K562 (cell line): ENCODE data around the gene NCOA1. TPM values are rescaled to one million over a fixed set of nuclear protein-coding genes. Genes with fewer than 3 reads are reported as not detected.

Source experiments
- CBFA2T3 ChIP-seq: fragments of 450-650 bp; IDR thresholded peaks from 2 replicates; pipeline ENCODE4 v1.6.1; 2017
- CBX2 ChIP-seq: fragments of 200-600 bp; sonication (generic); IDR thresholded peaks from one replicate; pipeline ENCODE4 v1.6.1; 2012; ENCODE audit warnings: mild to moderate bottlenecking, low read length, inconsistent platforms; ENCODE audit not compliant: insufficient read depth, poor library complexity, severe bottlenecking
- CHCHD3 ChIP-seq: fragments of 250-450 bp; sonication (Bioruptor Pico); IDR thresholded peaks from 2 replicates; pipeline ENCODE4 v2.1.2; 2022; ENCODE audit warnings: mild to moderate bottlenecking
- EP300 ChIP-seq: IDR thresholded peaks from 2 replicates; pipeline ENCODE4 v1.6.1; 2012; ENCODE audit warnings: low read length, improper control_type of control experiment
- ESRRA ChIP-seq: fragments of 450-650 bp; IDR thresholded peaks from 2 replicates; pipeline ENCODE4 v1.6.1; 2014; ENCODE audit warnings: low read depth, mild to moderate bottlenecking, moderate library complexity, borderline replicate concordance
- FOSL1 ChIP-seq: fragments of 200-800 bp; sonication (Bioruptor generic); conservative IDR thresholded peaks from 2 replicates; pipeline ENCODE4 v1.6.1; 2016; ENCODE audit warnings: missing genetic modification characterization, missing compliant biosample characterization
- HDAC1 ChIP-seq, 2 experiments: fragments of 450-650 bp; IDR thresholded peaks; 2 replicates each; pipeline ENCODE4 v1.6.1; 2016 to 2017; ENCODE audit warnings: inconsistent platforms in 1 of 2, mild to moderate bottlenecking in 1 of 2, moderate library complexity in 1 of 2
- HNRNPLL ChIP-seq: fragments of 200-400 bp; formaldehyde crosslinking; IDR thresholded peaks from 2 replicates; pipeline ENCODE4 v1.6.1; 2017; ENCODE audit warnings: low read length, low read depth, mild to moderate bottlenecking; ENCODE audit not compliant: poor library complexity, severe bottlenecking
- IRF1 ChIP-seq: sonication (generic); formaldehyde crosslinking; IDR thresholded peaks from 2 replicates; pipeline ENCODE4 v1.8.0; 2022; ENCODE audit warnings: missing genetic modification reagents, mild to moderate bottlenecking, borderline replicate concordance
- KHSRP ChIP-seq: fragments of 450-650 bp; IDR thresholded peaks from 2 replicates; pipeline ENCODE4 v1.6.1; 2017
- MYBL2 ChIP-seq, 2 experiments: fragments of 450-650 bp in 1 of 2; sonication (generic) in 1 of 2; formaldehyde crosslinking in 1 of 2; IDR thresholded peaks; 2 replicates each; pipeline versions ENCODE4 v1.6.1 to v1.8.1; 2017 to 2022; ENCODE audit warnings: borderline replicate concordance in 1 of 2, inconsistent platforms in 1 of 2, low read depth in 1 of 2, mild to moderate bottlenecking in 1 of 2, missing genetic modification reagents in 1 of 2, moderate library complexity in 1 of 2
- NFE2L1 ChIP-seq: fragments of 450-650 bp; IDR thresholded peaks from 2 replicates; pipeline ENCODE4 v1.6.1; 2016; ENCODE audit warnings: missing genetic modification characterization, low read depth, mild to moderate bottlenecking, missing compliant biosample characterization, moderate library complexity, borderline replicate concordance
- POLR2A ChIP-seq: fragments of 450-650 bp; conservative IDR thresholded peaks from 2 replicates; pipeline ENCODE4 v1.6.1; 2016
- PRDM10 ChIP-seq: fragments of 450-650 bp; IDR thresholded peaks from 2 replicates; pipeline ENCODE4 v1.6.1; 2018; ENCODE audit not compliant: partially characterized antibody
- SPI1 ChIP-seq: IDR thresholded peaks from 2 replicates; pipeline ENCODE4 v1.6.1; 2011; ENCODE audit warnings: low read depth, low read length, control low read depth, borderline replicate concordance
- TCF3 ChIP-seq: sonication (generic); formaldehyde crosslinking; IDR thresholded peaks from 2 replicates; pipeline ENCODE4 v1.4.0; 2020; ENCODE audit warnings: mild to moderate bottlenecking, missing genetic modification reagents
- TCF7 ChIP-seq: sonication (generic); IDR thresholded peaks from 2 replicates; pipeline ENCODE4 v1.6.1; 2016; ENCODE audit warnings: antibody characterized with exemption, borderline replicate concordance
- THRB ChIP-seq: fragments of 450-650 bp; formaldehyde crosslinking; conservative IDR thresholded peaks from 2 replicates; pipeline ENCODE4 v1.4.0; 2022; ENCODE audit warnings: mild to moderate bottlenecking, missing genetic modification characterization
- U2AF1 ChIP-seq: fragments of 200-400 bp; formaldehyde crosslinking; optimal IDR thresholded peaks from 2 replicates; pipeline ENCODE3; 2017; ENCODE audit warnings: mild to moderate bottlenecking, low read depth, low read length, moderate library complexity
- ZNF23 ChIP-seq: fragments of 250-450 bp; sonication (Bioruptor Pico); IDR thresholded peaks from 2 replicates; pipeline ENCODE4 v1.4.0; 2020; ENCODE audit warnings: mild to moderate bottlenecking
- ZNF280B ChIP-seq: fragments of 250-450 bp; sonication (Bioruptor Pico); IDR thresholded peaks from 2 replicates; pipeline ENCODE4 v1.5.1; 2021; ENCODE audit warnings: mild to moderate bottlenecking
- ZNF324 ChIP-seq: fragments of 250-450 bp; sonication (Bioruptor Pico); IDR thresholded peaks from 2 replicates; pipeline ENCODE4 v1.4.0; 2020; ENCODE audit warnings: mild to moderate bottlenecking
- ZNF436 ChIP-seq: fragments of 250-450, 450-650 bp; sonication (Bioruptor Pico); formaldehyde crosslinking; IDR thresholded peaks from 2 replicates; pipeline ENCODE4 v1.7.0; 2020; ENCODE audit warnings: mild to moderate bottlenecking
- polyA plus RNA-seq, 8 experiments: library from polyadenylated mRNA; depleted of rRNA in 4 of 8; stranded (reverse) in 5 of 8; unstranded in 3 of 8; fragments of >200 nt; fragmentation: Nextera tagmentation in 2 of 8; fragmentation: Illumina TruSeq in 1 of 8; extraction: Ambion mirVana in 2 of 8; extraction: Trizol in 1 of 8; gene quantifications; 2 replicates each; pipeline versions ENCODE4 v1.2.1 to v1.2.3, GENCODE V29; 2011 to 2014; ENCODE audit warnings: inconsistent platforms in 1 of 8, missing spikeins in 1 of 8
- total RNA-seq, 7 experiments: library from RNA; depleted of rRNA in 6 of 7; stranded (reverse); fragments of >200 nt in 6 of 7; fragmentation: Illumina TruSeq in 2 of 7; extraction: Trizol in 2 of 7; gene quantifications; 2 replicates each; pipeline versions ENCODE4 v1.2.1 to v1.2.3, GENCODE V29; 2011 to 2021; ENCODE audit warnings: low replicate concordance in 1 of 7

NCOA1 gene
- total and polyA plus RNA-seq, 9 of the 15 experiments (the other 6 are each of a cell fraction or from before 2014, with no cell fraction given) = 4.9 to 25.7 (median 17.0) TPM

- TF ChIP-seq EP300 = no peak
- TF ChIP-seq NFE2L1 = no peak
- TF ChIP-seq KHSRP = no peak
- no peak for TF ChIP-seq IRF1 (CRISPR knock-in tag)
- TF ChIP-seq THRB (CRISPR knock-in tag) = no peak
- no peak for TF ChIP-seq ZNF324 (CRISPR knock-in tag)
- no peak for TF ChIP-seq ZNF23
- TF ChIP-seq POLR2A = peak; percentile 19; the same call in 1 of the 2 replicates
- TF ChIP-seq ZNF436 (CRISPR knock-in tag) = no peak
- no peak for TF ChIP-seq PRDM10
- no peak for TF ChIP-seq TCF7
- TF ChIP-seq SPI1 = no peak
- no peak for TF ChIP-seq U2AF1
- TF ChIP-seq TCF3 (CRISPR knock-in tag) = no peak
- peak; percentile 58; the same call in 1 of the 2 replicates for TF ChIP-seq FOSL1
- no peak for TF ChIP-seq CBX2
- TF ChIP-seq MYBL2 (IDR thresholded peaks at IDR 0.05; ENCODE audit: low read depth) = no peak
- no peak for TF ChIP-seq MYBL2 (CRISPR knock-in tag; IDR thresholded peaks at IDR 0.05; ENCODE audit: borderline replicate concordance)
- TF ChIP-seq ZNF280B (CRISPR knock-in tag) = no peak
- no peak for TF ChIP-seq ESRRA
- TF ChIP-seq HNRNPLL = no peak
- peak in 1 of 2 experiments; percentile 53; a peak in 2 of 4 replicates for TF ChIP-seq HDAC1 (IDR thresholded peaks at IDR 0.05)
- no peak for TF ChIP-seq CHCHD3 (CRISPR knock-in tag)
- TF ChIP-seq CBFA2T3 = no peak
Measured at GRCh38 chr2:24490181-24490689, 819 bp upstream of the NCOA1 start (continued).
